Peyer's patch (tissue), 4 donors: ENCODE measurements around the gene CLEC12A. TPM values are rescaled to one million over a fixed set of nuclear protein-coding genes. Genes with fewer than 3 reads are reported as not detected.

Experiments
- DNase-seq, 3 donors: peaks; one replicate each; pipeline ENCODE4 v3.0.0-alpha.2; 2017 to 2019
- H3K27ac ChIP-seq, 4 donors: fragments of 200-600 bp; sonication (generic); one replicate each; pipeline ENCODE4 v1.5.1; 2016 to 2019
- H3K27me3 ChIP-seq, 2 donors: fragments of 200-600 bp; sonication (generic); one replicate each; pipeline ENCODE4 v1.5.1; 2019
- H3K36me3 ChIP-seq, 3 donors: fragments of 200-600 bp; sonication (generic); one replicate each; pipeline ENCODE4 v1.5.1; 2016 to 2019
- H3K4me1 ChIP-seq, 4 donors: fragments of 200-600 bp; sonication (generic); one replicate each; pipeline ENCODE4 v1.5.1; 2016 to 2019
- H3K4me3 ChIP-seq, 4 donors: fragments of 200-600 bp; sonication (generic); 1 replicate in 3 of 4; 2 replicates in 1 of 4; pipeline ENCODE4 v1.5.1; 2016 to 2019; ENCODE audit warnings: mild to moderate bottlenecking in 1 of 4
- H3K9me3 ChIP-seq, 4 donors: fragments of 200-600 bp; sonication (generic); one replicate each; pipeline ENCODE4 v1.5.1; 2016 to 2019; ENCODE audit warnings: mild to moderate bottlenecking in 1 of 4
- POLR2A ChIP-seq, 2 donors: fragments of 450-650 bp; IDR thresholded peaks; one replicate each; pipeline ENCODE4 v1.5.1; 2017; ENCODE audit warnings: antibody characterized with exemption in 2 of 2, mild to moderate bottlenecking in 2 of 2, moderate library complexity in 2 of 2
- total RNA-seq, 4 donors: library from RNA; depleted of rRNA; stranded (reverse); fragments of >200 nt; gene quantifications; one replicate each; pipeline ENCODE4 v1.1.0, GENCODE V29; 2016
- TF ChIP-seq, protein P1 (sequence below), 6 experiments: fragments of 450-650 bp in 4 of 6; fragments of 200-600 bp in 2 of 6; sonication (generic) in 1 of 6; IDR thresholded peaks; one replicate each; pipeline ENCODE4 v1.5.1; 2017 to 2019; ENCODE audit warnings: antibody characterized with exemption in 6 of 6, mild to moderate bottlenecking in 3 of 6, moderate library complexity in 1 of 6

The CLEC12A gene
- total RNA-seq, 4 donors from 2014 or later, result 10.7 TPM; not detected in 3

DNA sequence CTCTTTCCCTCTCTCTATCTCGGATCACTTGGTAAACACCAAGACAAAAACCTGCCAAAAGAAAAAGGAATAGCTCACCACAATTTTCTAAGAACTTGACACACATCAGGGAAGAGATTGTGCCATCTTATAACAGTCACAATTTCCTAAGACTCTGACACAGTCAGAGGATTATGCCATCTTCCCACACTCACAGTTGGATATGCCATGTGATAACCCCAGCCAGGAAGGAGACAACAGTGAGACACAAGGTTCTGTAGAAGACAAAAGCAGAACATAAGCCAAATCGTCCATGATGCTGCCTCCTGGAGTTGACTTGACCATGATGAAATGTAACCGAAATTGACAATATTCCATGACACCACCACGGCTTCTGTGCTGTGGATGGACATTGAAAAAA is 56.5 kb downstream of the CLEC12A start:
- Histone ChIP-seq H3K36me3 (no peaks in the 10 kb centered on the region), H3K4me3 (no peak overlapping the region), H3K9me3 (no peaks in the 10 kb centered on the region), H3K27ac (no peak overlapping the region), H3K4me1 (no peaks in the 10 kb centered on the region), H3K27me3 (no peaks in the 10 kb centered on the region)
- TF ChIP-seq, protein P1, sequence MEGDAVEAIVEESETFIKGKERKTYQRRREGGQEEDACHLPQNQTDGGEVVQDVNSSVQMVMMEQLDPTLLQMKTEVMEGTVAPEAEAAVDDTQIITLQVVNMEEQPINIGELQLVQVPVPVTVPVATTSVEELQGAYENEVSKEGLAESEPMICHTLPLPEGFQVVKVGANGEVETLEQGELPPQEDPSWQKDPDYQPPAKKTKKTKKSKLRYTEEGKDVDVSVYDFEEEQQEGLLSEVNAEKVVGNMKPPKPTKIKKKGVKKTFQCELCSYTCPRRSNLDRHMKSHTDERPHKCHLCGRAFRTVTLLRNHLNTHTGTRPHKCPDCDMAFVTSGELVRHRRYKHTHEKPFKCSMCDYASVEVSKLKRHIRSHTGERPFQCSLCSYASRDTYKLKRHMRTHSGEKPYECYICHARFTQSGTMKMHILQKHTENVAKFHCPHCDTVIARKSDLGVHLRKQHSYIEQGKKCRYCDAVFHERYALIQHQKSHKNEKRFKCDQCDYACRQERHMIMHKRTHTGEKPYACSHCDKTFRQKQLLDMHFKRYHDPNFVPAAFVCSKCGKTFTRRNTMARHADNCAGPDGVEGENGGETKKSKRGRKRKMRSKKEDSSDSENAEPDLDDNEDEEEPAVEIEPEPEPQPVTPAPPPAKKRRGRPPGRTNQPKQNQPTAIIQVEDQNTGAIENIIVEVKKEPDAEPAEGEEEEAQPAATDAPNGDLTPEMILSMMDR (IDR thresholded peaks at IDR 0.05), result no peak
- no peak for TF ChIP-seq POLR2A (IDR thresholded peaks at IDR 0.05)
- no peak for DNase-seq

DNA sequence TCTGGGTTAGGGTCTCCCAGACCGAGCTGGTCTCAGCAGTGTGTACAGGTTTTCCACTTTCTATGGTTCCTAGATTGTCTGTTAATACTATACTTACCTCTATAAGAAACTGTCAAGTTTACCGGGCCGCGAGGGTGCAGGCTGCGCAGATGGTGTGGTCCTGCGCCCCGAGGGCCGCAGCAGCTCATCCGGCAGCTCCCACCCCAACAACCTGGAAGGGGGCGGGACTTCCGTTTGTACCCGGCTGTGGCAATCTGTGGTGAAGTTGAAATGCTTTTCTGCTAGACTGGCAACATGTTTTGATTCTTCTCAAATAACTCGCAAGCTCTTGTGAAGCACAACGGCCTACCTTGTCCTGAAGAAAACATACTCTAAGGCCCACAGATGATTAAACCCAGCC is 59.2 kb downstream of the CLEC12A start, which contains the start of gene CLEC9A:
Gene CLEC9A (plus strand): TSS at position 237 of the 400 bp plus-strand sequence. CDS start 22,006 bp downstream, outside the sequence.
- H3K27ac ChIP-seq, result no peak within 1 kb of the TSS
- no peaks in the 10 kb centered on the region for H3K36me3 ChIP-seq
- no peaks in the 10 kb centered on the region for H3K4me1 ChIP-seq
- H3K27me3 ChIP-seq, result no peaks in the 10 kb centered on the region
- TF ChIP-seq, protein P1 (IDR thresholded peaks at IDR 0.05), result no peak
- no peak for TF ChIP-seq POLR2A (IDR thresholded peaks at IDR 0.05)
- H3K4me3 ChIP-seq, result no peak within 1 kb of the TSS
- H3K9me3 ChIP-seq, result no peaks in the 10 kb centered on the region
- no peak for DNase-seq

DNA sequence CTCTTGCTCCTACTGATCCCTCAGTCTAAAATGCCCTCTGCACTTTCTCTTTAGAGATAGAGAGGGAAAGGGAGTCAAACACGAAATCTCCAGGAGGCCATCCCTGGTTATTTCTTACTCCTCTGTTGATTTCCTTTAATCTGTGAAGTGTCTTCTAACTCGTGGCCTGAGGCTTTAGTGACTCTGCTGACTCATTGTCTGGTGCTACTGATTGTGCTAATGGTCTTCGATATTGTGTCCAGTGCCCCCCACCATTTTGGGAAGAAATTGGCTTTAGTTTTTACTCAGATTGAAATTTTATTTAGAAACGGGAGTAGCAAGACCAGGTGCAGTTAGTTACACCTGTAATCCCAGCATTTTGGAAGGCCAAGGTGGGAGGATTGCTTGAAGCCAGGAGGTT is 60.1 kb downstream of the CLEC12A start:
- Histone ChIP-seq H3K27me3 (no peaks in the 10 kb centered on the region), H3K36me3 (no peaks in the 10 kb centered on the region), H3K27ac (no peak overlapping the region), H3K4me1 (no peaks in the 10 kb centered on the region), H3K9me3 (no peaks in the 10 kb centered on the region), H3K4me3 (no peak overlapping the region)
- TF ChIP-seq, protein P1 (IDR thresholded peaks at IDR 0.05), result no peak
- no peak for TF ChIP-seq POLR2A (IDR thresholded peaks at IDR 0.05)
- no peak for DNase-seq

DNA sequence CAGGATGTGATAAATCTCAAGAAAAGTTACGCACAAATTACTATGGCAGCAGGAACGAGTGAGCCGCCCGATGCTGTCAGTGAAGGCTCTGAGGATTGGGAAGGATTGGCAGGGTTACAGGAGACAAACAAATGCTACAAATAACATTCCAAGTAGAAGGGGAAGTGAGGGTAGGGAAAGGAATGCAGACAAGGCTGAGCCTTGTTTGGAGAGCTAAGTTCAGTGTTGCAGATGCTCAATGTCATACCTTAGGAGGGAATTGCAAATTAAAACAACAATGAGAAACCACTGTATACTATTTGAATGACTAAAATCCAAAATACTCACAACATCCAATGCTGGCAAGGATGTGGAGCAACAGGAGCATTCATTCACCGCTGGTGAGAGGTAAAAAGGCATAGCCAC is 60.6 kb downstream of the CLEC12A start:
- H3K27ac ChIP-seq, result no peak overlapping the region
- no peaks in the 10 kb centered on the region for H3K4me1 ChIP-seq
- H3K27me3 ChIP-seq, result no peaks in the 10 kb centered on the region
- no peaks in the 10 kb centered on the region for H3K9me3 ChIP-seq
- no peak overlapping the region for H3K4me3 ChIP-seq
- DNase-seq, result no peak
- H3K36me3 ChIP-seq, result no peaks in the 10 kb centered on the region
- TF ChIP-seq, protein P1 (IDR thresholded peaks at IDR 0.05), result no peak
- TF ChIP-seq POLR2A (IDR thresholded peaks at IDR 0.05), result no peak

DNA sequence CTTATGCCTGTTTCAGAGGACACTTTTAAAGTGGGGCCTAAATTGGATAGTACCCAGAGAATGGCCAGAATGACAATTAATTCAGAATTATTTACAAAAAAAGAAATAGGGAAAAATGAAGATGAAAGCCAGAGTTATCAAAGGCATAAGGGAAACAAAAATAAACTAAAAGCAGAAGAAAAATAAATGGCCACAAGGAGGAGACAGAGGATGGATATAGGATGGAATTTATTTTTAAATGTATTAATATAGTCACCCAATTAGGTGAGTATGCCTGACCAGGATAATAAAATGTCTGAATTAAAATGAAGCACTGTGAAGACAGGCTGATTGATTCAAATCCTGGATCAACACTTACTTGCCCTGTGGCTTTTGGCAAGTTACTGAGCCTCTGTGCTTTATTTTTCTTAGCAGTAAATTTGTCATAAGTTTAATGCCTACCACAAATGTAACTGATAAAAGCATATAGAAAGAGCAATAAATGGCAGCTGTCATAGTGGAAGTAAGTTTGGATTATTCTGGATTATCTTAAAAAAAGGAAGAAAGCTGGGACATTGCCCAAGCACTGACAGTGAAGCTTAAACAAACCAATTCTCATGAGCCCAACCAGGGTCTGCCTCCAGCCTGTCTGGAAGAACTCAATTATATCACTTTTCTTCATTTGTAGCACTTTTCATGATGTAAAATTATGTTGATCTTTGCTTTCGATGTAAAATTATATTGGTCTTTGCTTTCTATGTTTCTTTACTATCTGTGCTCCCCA is 62.8 kb downstream of the CLEC12A start:
- no peak for DNase-seq
- no peaks in the 10 kb centered on the region for H3K9me3 ChIP-seq
- H3K27me3 ChIP-seq, result no peaks in the 10 kb centered on the region
- H3K27ac ChIP-seq, result no peak overlapping the region
- no peak overlapping the region for H3K4me3 ChIP-seq
- no peak for TF ChIP-seq POLR2A (IDR thresholded peaks at IDR 0.05)
- TF ChIP-seq, protein P1 (IDR thresholded peaks at IDR 0.05), result peak in 5 of 6 experiments; percentile 17 to 27 (median 25)
- H3K36me3 ChIP-seq, result no peaks in the 10 kb centered on the region
- no peaks in the 10 kb centered on the region for H3K4me1 ChIP-seq

Other genes with a start within 250 kb of the CLEC12A start
- gene CLECL1, start 238.3 kb upstream of the CLEC12A start, total RNA-seq, result 1 to 10 TPM in 2 of 4 donors, not detected in 2; 4.1 to 4.2 TPM
- 10 to 100 TPM in 1 of 4 donors, 1 to 10 TPM in 3; 4.4 to 83.3 (median 9.1) TPM for gene CD69, start 210.5 kb upstream of the CLEC12A start, total RNA-seq
- not detected for gene KLRF1, start 143.9 kb upstream of the CLEC12A start, total RNA-seq
- gene CLEC2B, start 102.1 kb upstream of the CLEC12A start, total RNA-seq, result 10 to 100 TPM in 1 of 4 donors, 1 to 10 TPM in 3; 3.3 to 31.4 (median 5.7) TPM
- not detected for gene KLRF2, start 89.9 kb upstream of the CLEC12A start, total RNA-seq
- gene CLEC2A, start 39.0 kb upstream of the CLEC12A start, total RNA-seq, result not detected
- not detected for gene CLEC1B, start 27.7 kb downstream of the CLEC12A start, total RNA-seq
- not detected for gene CLEC12B, start 39.2 kb downstream of the CLEC12A start, total RNA-seq
- 1 to 10 TPM in 1 of 4 donors, not detected in 3; 2.5 TPM for gene CLEC9A, start 59.3 kb downstream of the CLEC12A start, total RNA-seq
- 1 to 10 TPM in 1 of 4 donors, not detected in 3; 2.1 TPM for gene CLEC1A, start 127.6 kb downstream of the CLEC12A start, total RNA-seq
- gene CLEC7A, start 158.8 kb downstream of the CLEC12A start, total RNA-seq, result 1 to 10 TPM; 1.7 to 6.6 (median 3.2) TPM
- gene OLR1, start 200.7 kb downstream of the CLEC12A start, total RNA-seq, result not detected
- not detected for gene TMEM52B, start 207.6 kb downstream of the CLEC12A start, total RNA-seq
- 100 to 1,000 TPM in 1 of 4 donors, 10 to 100 TPM in 3; 47.4 to 138 (median 70.2) TPM for gene GABARAPL1, start 241.5 kb downstream of the CLEC12A start, total RNA-seq